Keratinocyte (primary cell): Measurements from ENCODE around the gene ZNF462. TPM values are rescaled to one million over a fixed set of nuclear protein-coding genes. Genes with fewer than 3 reads are reported as not detected.

Experiments
- DNase-seq: peaks from one replicate; pipeline ENCODE4 v3.0.0-alpha.2; 2011; ENCODE audit warnings: low read depth, missing footprints, low spot score
- FAIRE-seq: peaks from 2 replicates; lab custom pipeline; 2011; peaks lifted over from hg19 to GRCh38; lab: Jason Lieb, UNC
- H2AFZ ChIP-seq: 2 replicates; pipeline ENCODE4 v1.6.0; 2012; ENCODE audit warnings: low read length, control low read depth, inconsistent platforms; ENCODE audit not compliant: control insufficient read depth
- H3K27ac ChIP-seq: 2 replicates; pipeline ENCODE4 v1.5.1; 2011; ENCODE audit warnings: low read length; ENCODE audit not compliant: control insufficient read depth, insufficient read depth
- H3K27me3 ChIP-seq: 3 replicates; pipeline ENCODE4 v1.6.0; 2011; ENCODE audit warnings: low read length; ENCODE audit not compliant: control insufficient read depth, insufficient read depth; ENCODE audit errors: extremely low read depth
- H3K36me3 ChIP-seq, 2 experiments: 2 replicates in 1 of 2; 3 replicates in 1 of 2; pipeline ENCODE4 v1.5.1; 2011; ENCODE audit warnings: low read length in 2 of 2, mild to moderate bottlenecking in 1 of 2; ENCODE audit not compliant: control insufficient read depth in 2 of 2, insufficient read depth in 2 of 2; ENCODE audit errors: extremely low read depth in 1 of 2
- H3K4me1 ChIP-seq: 3 replicates; pipeline ENCODE4 v1.5.1; 2011; ENCODE audit warnings: low read length; ENCODE audit not compliant: control insufficient read depth, insufficient read depth; ENCODE audit errors: extremely low read depth
- H3K4me2 ChIP-seq: 3 replicates; pipeline ENCODE4 v1.6.0; 2011; ENCODE audit warnings: low read depth, low read length; ENCODE audit not compliant: control insufficient read depth, insufficient read depth; ENCODE audit errors: extremely low read depth
- H3K4me3 ChIP-seq, 3 experiments: fragments of 200-600 bp in 1 of 3; sonication (generic) in 1 of 3; 2 replicates in 2 of 3; 3 replicates in 1 of 3; pipeline ENCODE4 v1.5.1; 2011 to 2016; ENCODE audit warnings: low read length in 3 of 3, mild to moderate bottlenecking in 3 of 3, control low read depth in 2 of 3, inconsistent platforms in 1 of 3, low read depth in 1 of 3, mixed read lengths in 1 of 3, mixed run types in 1 of 3, moderate library complexity in 1 of 3; ENCODE audit not compliant: control insufficient read depth in 2 of 3, insufficient read depth in 2 of 3; ENCODE audit errors: extremely low read depth in 1 of 3
- H3K79me2 ChIP-seq: 2 replicates; pipeline ENCODE4 v1.6.0; 2012; ENCODE audit warnings: low read length; ENCODE audit not compliant: control insufficient read depth, insufficient read depth
- H3K9ac ChIP-seq: 3 replicates; pipeline ENCODE4 v1.6.0; 2011; ENCODE audit warnings: low read length; ENCODE audit not compliant: control insufficient read depth, insufficient read depth; ENCODE audit errors: extremely low read depth
- H3K9me1 ChIP-seq: 3 replicates; pipeline ENCODE4 v1.6.0; 2011; ENCODE audit warnings: low read length; ENCODE audit not compliant: control insufficient read depth, insufficient read depth; ENCODE audit errors: extremely low read depth
- H3K9me3 ChIP-seq: 2 replicates; pipeline ENCODE4 v1.5.1; 2012; ENCODE audit warnings: low read depth, low read length; ENCODE audit not compliant: control insufficient read depth
- H4K20me1 ChIP-seq: 3 replicates; pipeline ENCODE4 v1.6.0; 2011; ENCODE audit warnings: low read length; ENCODE audit not compliant: control insufficient read depth, insufficient read depth; ENCODE audit errors: extremely low read depth
- EZH2 ChIP-seq: IDR thresholded peaks from one replicate; pipeline ENCODE4 v1.6.1; 2012; ENCODE audit warnings: inconsistent platforms, mild to moderate bottlenecking, low read length, moderate library complexity
- dilution Hi-C: fragments of 300-500 bp; cut with MboI; formaldehyde crosslinking; loops from one replicate; pipeline ENCODE4 v1.7.0; 2020; ENCODE audit warnings: low sequenced_read_pairs; ENCODE audit not compliant: extremely low pct_ligation_motif_present
- polyA plus RNA-seq, 5 experiments: library from polyadenylated mRNA; depleted of rRNA in 3 of 5; stranded (reverse) in 3 of 5; stranded (forward) in 1 of 5; unstranded in 1 of 5; fragments of >200 nt; gene quantifications; 1 replicate in 1 of 5; 2 replicates in 3 of 5; 3 replicates in 1 of 5; pipeline versions ENCODE4 v1.2.1 to v1.2.3, GENCODE V29; 2011 to 2012; ENCODE audit warnings: missing spikeins in 2 of 5, low read depth in 1 of 5, low replicate concordance in 1 of 5
- TF ChIP-seq, protein P1 (sequence below), 3 experiments: IDR thresholded peaks in 1 of 3; conservative IDR thresholded peaks in 1 of 3; optimal IDR thresholded peaks in 1 of 3; 2 replicates in 2 of 3; 3 replicates in 1 of 3; pipeline versions ENCODE3 to v1.5.1; 2011; ENCODE audit warnings: low read length in 3 of 3, mild to moderate bottlenecking in 3 of 3, moderate library complexity in 2 of 3, control low read depth in 1 of 3, inconsistent platforms in 1 of 3; ENCODE audit not compliant: insufficient read depth in 2 of 3; ENCODE audit errors: extremely low read depth in 1 of 3

ZNF462 gene
- polyA plus RNA-seq, 1 donor (not counting 4 experiments of a cell fraction or from before 2014, with no cell fraction given), result 7.8 TPM

DNA sequence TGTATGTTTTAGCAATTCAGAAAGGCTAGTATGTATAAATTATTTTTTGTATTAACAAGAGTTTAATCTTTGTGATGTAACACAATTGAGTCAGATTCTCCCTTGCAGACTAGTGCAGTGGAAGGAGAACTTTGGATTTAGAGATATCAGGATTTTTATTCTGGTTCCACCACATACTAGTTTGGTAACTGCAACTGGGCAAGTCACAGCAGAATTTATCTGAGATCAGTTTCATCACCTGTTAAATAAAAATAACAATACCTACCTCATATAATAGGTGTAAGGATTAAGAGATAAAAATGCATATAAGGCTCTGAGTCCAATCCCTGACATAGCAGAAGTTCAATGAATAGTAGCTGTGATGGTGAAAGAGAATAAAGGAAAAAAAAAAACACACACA lies 34.0 kb upstream of the ZNF462 start:
- Histone ChIP-seq H3K4me3 (no peak overlapping the region), H3K27me3 (no peaks in the 10 kb centered on the region), H4K20me1 (no peaks in the 10 kb centered on the region), H3K9me1 (no peaks in the 10 kb centered on the region), H3K9ac (no peak overlapping the region), H3K27ac (no peak overlapping the region), H3K4me2 (no peak overlapping the region), H3K79me2 (no peaks in the 10 kb centered on the region), H3K9me3 (no peaks in the 10 kb centered on the region), H3K4me1 (no peaks in the 10 kb centered on the region), H2AFZ (no peak overlapping the region), H3K36me3 (no peaks in the 10 kb centered on the region)
- DNase-seq (no peak), FAIRE-seq (no peak)
- dilution Hi-C loops, result no loop called here
- TF ChIP-seq, protein P1, sequence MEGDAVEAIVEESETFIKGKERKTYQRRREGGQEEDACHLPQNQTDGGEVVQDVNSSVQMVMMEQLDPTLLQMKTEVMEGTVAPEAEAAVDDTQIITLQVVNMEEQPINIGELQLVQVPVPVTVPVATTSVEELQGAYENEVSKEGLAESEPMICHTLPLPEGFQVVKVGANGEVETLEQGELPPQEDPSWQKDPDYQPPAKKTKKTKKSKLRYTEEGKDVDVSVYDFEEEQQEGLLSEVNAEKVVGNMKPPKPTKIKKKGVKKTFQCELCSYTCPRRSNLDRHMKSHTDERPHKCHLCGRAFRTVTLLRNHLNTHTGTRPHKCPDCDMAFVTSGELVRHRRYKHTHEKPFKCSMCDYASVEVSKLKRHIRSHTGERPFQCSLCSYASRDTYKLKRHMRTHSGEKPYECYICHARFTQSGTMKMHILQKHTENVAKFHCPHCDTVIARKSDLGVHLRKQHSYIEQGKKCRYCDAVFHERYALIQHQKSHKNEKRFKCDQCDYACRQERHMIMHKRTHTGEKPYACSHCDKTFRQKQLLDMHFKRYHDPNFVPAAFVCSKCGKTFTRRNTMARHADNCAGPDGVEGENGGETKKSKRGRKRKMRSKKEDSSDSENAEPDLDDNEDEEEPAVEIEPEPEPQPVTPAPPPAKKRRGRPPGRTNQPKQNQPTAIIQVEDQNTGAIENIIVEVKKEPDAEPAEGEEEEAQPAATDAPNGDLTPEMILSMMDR (optimal IDR thresholded peaks at IDR 0.05 in 1 of 3, IDR thresholded peaks at IDR 0.05 in 1 of 3, conservative IDR thresholded peaks at IDR 0.05 in 1 of 3; ENCODE audit: extremely low read depth in 1 of 3, insufficient read depth in 2 of 3, low read length in 3 of 3), result no peak
- no peak for TF ChIP-seq EZH2

DNA sequence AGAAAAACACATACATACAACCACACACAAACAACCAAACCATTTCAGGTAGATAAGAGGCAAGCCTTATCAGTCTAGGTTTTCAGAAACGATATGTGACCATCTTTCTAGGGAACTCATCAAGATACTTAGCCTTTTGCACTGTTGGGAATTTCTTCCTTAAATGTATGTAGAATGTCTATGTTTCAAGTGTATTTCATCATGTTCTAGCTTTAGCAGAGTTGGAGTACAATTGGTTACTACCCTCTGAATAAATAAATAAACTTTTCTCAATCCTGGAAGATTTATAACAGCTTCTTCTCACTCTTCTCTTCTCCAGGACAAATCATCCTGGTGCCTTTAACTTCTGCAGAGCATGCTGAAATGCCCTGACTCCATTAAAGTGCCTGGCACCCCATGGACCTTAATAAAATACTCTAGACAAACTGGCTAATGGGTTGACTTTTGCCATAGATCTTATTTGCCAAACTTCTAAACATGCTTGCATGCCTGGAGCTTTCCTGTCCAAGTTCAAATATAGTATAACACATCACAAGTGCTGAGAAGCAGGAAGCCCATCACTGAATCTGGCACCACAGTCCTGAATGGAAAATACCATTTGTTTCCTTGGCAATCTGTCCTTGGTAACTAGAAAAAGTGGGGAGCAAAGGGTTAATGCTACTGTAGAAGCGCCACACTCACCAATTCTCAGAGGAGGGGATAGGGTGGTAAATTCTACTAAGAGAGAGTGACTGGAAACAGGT lies 33.1 kb upstream of the ZNF462 start:
- H3K9me1 ChIP-seq, result no peaks in the 10 kb centered on the region
- H3K9ac ChIP-seq, result no peak overlapping the region
- H3K27me3 ChIP-seq, result no peaks in the 10 kb centered on the region
- FAIRE-seq, result no peak
- H3K9me3 ChIP-seq, result no peaks in the 10 kb centered on the region
- H3K79me2 ChIP-seq, result no peaks in the 10 kb centered on the region
- H3K4me1 ChIP-seq, result no peaks in the 10 kb centered on the region
- H3K4me2 ChIP-seq, result no peak overlapping the region
- no peaks in the 10 kb centered on the region for H4K20me1 ChIP-seq
- no peak for DNase-seq
- no peaks in the 10 kb centered on the region for H3K36me3 ChIP-seq
- TF ChIP-seq, protein P1 (optimal IDR thresholded peaks at IDR 0.05 in 1 of 3, IDR thresholded peaks at IDR 0.05 in 1 of 3, conservative IDR thresholded peaks at IDR 0.05 in 1 of 3; ENCODE audit: extremely low read depth in 1 of 3, insufficient read depth in 2 of 3, low read length in 3 of 3), result no peak
- no peak for TF ChIP-seq EZH2
- dilution Hi-C loops, result no loop called here
- H3K4me3 ChIP-seq, result no peak overlapping the region
- peak overlapping the region; percentile 27 for H2AFZ ChIP-seq
- no peak overlapping the region for H3K27ac ChIP-seq
